NCI-H524 treated with DMSO at 0.1 percent for 48 hours (cell line): Measurements from ENCODE around the gene GSTA1.
"Not testable (repeated sequence)": the region's sequence is repeated elsewhere in the genome, so short reads cannot be mapped to it uniquely, and the experiment has no call there.

ENCODE experiments used
- DNase-seq: peaks from one replicate; lab custom pipeline; 2025; lab: John Stamatoyannopoulos, UW

The GSTA1 gene

GRCh38 chr6:52757651-52758338 is 45.8 kb downstream of the GSTA1 start:
- not testable (repeated sequence) for DNase-seq

- no peak for DNase-seq
Measured at GRCh38 chr6:52754443-52754842, 49.2 kb downstream of the GSTA1 start.

GRCh38 chr6:52753137-52753536 is 50.5 kb downstream of the GSTA1 start:
- DNase-seq: not testable (repeated sequence)

- no peak for DNase-seq
Measured at GRCh38 chr6:52752310-52752709, 51.3 kb downstream of the GSTA1 start.

- DNase-seq: peak; percentile 83
Measured at GRCh38 chr6:52749556-52750152, 54.0 kb downstream of the GSTA1 start.

GRCh38 chr6:52747301-52747700 is 56.3 kb downstream of the GSTA1 start:
- DNase-seq: not testable (repeated sequence)

- DNase-seq: no peak
Measured at GRCh38 chr6:52746213-52746612, 57.4 kb downstream of the GSTA1 start.

- no peak for DNase-seq
Measured at GRCh38 chr6:52745764-52746201, 57.8 kb downstream of the GSTA1 start.

- no peak for DNase-seq
Measured at GRCh38 chr6:52741872-52742271, 61.7 kb downstream of the GSTA1 start.
